Fibroblast of skin of scalp (primary cell): ENCODE data around the gene PLK1. TPM values are rescaled to one million over a fixed set of nuclear protein-coding genes. Genes with fewer than 3 reads are reported as not detected.
"Not testable (repeated sequence)": the region's sequence is repeated elsewhere in the genome, so short reads cannot be mapped to it uniquely, and the experiment has no call there.

ENCODE experiments used
- DNase-seq: peaks from one replicate; pipeline ENCODE4 v3.0.0-alpha.2; 2013
- polyA plus RNA-seq, 2 experiments: library from polyadenylated mRNA; unstranded; fragments of 120-200 nt; gene quantifications; one replicate each; pipeline ENCODE4 v1.2.1, GENCODE V29; 2013; ENCODE audit not compliant: insufficient read length in 2 of 2

The PLK1 gene
- polyA plus RNA-seq (2013, experiment 1 of 2; ENCODE audit: insufficient read length): 47.0 TPM
- polyA plus RNA-seq (2013, experiment 2 of 2; ENCODE audit: insufficient read length): 47.3 TPM

GRCh38 chr16:23678430-23679273, at the start of gene PLK1:
Gene PLK1 (plus strand): TSS chr16:23678889. CDS start chr16:23678933, 44 bp downstream.
- DNase-seq: peak; percentile 81

GRCh38 chr16:23629516-23629915, 49.2 kb upstream of the PLK1 start:
- no peak for DNase-seq

GRCh38 chr16:23631874-23632273, 46.8 kb upstream of the PLK1 start:
- not testable (repeated sequence) for DNase-seq

- no peak for DNase-seq
Measured at GRCh38 chr16:23634461-23635036, 44.1 kb upstream of the PLK1 start.

GRCh38 chr16:23635958-23636357, 42.7 kb upstream of the PLK1 start:
- no peak for DNase-seq

GRCh38 chr16:23640615-23640930, 38.1 kb upstream of the PLK1 start:
- DNase-seq: no peak

GRCh38 chr16:23640931-23641765, 37.5 kb upstream of the PLK1 start, which contains the start of the genes DCTN5 and PALB2:
Gene DCTN5 (plus strand): TSS chr16:23641466. CDS start chr16:23641543, 77 bp downstream.
Gene PALB2 (minus strand): TSS chr16:23641310. CDS start chr16:23641157, 153 bp downstream.
- peak; percentile 93 for DNase-seq

- no peak for DNase-seq
Measured at GRCh38 chr16:23642246-23642774, 36.4 kb upstream of the PLK1 start.

GRCh38 chr16:23650674-23651416, 27.8 kb upstream of the PLK1 start:
- no peak for DNase-seq

GRCh38 chr16:23651943-23652468, 26.7 kb upstream of the PLK1 start:
- DNase-seq: no peak

GRCh38 chr16:23663918-23664317, 14.8 kb upstream of the PLK1 start:
- DNase-seq: no peak

GRCh38 chr16:23666571-23667354, 11.9 kb upstream of the PLK1 start:
- no peak for DNase-seq

GRCh38 chr16:23667355-23667659, 11.4 kb upstream of the PLK1 start:
- DNase-seq: no peak

GRCh38 chr16:23668225-23668624, 10.5 kb upstream of the PLK1 start:
- DNase-seq: no peak

- no peak for DNase-seq
Measured at GRCh38 chr16:23668873-23669272, 9.8 kb upstream of the PLK1 start.

- DNase-seq: peak; percentile 60
Measured at GRCh38 chr16:23670137-23670776, 8.4 kb upstream of the PLK1 start.

- no peak for DNase-seq
Measured at GRCh38 chr16:23673971-23674614, 4.6 kb upstream of the PLK1 start.

- no peak for DNase-seq
Measured at GRCh38 chr16:23676924-23677480, 1.7 kb upstream of the PLK1 start.

GRCh38 chr16:23679274-23679985, 741 bp downstream of the PLK1 start:
- peak; percentile 27 for DNase-seq
